Measurements from ENCODE around the gene TMEM213.

TMEM213 gene

GRCh38 chr7:138848056-138848980, 50.5 kb downstream of the TMEM213 start:
- Mint-ChIP-seq H3K4me1 (peaks cover 3% of the 10 kb centered on the region), H3K27me3 (no peaks in the 10 kb centered on the region), H3K27ac (no peak overlapping the region), H3K4me3 (no peak overlapping the region), H3K9me3 (no peaks in the 10 kb centered on the region)
- ATAC-seq, result no peak
- no peak for DNase-seq

DNA sequence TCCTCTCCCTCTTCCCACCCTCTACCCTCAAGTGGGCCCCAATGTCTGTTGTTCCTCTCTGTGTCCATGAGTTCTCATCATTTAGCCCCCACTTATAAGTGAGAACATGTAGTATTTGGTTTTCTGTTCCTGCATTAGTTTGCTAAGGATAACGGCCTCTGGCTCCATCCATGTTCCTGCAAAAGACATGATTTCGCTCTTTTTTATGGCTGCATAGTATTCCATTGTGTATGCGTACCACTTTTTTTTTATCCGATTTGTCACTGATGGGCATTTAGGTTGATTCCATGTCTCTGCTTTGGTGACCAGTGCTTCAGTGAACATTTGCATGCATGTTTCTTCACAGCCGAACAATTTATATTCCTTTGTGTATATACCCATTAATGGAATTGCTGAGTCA, 51.9 kb downstream of the TMEM213 start:
- ATAC-seq, result no peak
- Mint-ChIP-seq H3K27ac (no peak overlapping the region), H3K4me1 (peaks cover 8% of the 10 kb centered on the region), H3K4me3 (no peak overlapping the region), H3K9me3 (no peaks in the 10 kb centered on the region), H3K27me3 (no peaks in the 10 kb centered on the region)
- DNase-seq, result no peak

- H3K27me3 Mint-ChIP-seq, result no peaks in the 10 kb centered on the region
- H3K27ac Mint-ChIP-seq, result no peak overlapping the region
- ATAC-seq (no peak), DNase-seq (no peak)
- no peak overlapping the region for H3K4me3 Mint-ChIP-seq
- H3K9me3 Mint-ChIP-seq, result peaks cover 0 to 9% of the 10 kb centered on the region in 2 donors
- peaks cover 8% of the 10 kb centered on the region for H3K4me1 Mint-ChIP-seq
These were observed 54.7 kb downstream of the TMEM213 start for GRCh38 chr7:138852469-138852868.

DNA sequence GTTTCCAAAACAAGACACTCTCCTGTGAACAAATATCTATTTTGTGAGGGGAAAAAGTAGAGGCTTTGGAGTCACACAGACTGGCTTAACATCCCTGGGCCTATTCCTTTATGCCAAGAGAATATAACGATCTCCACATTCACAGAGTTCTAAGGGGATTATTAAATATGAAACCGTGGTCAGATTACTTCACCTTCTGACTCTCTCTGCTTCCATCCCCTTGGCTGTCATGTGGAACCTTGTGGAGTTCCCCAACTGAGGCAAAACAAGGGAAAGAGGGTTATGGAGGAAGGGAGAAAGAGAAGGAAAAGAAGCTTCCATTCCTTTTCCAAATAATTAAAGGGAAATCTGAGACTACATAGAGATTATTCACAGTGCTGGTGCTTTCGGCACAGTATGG, 55.7 kb downstream of the TMEM213 start:
- peaks cover 6 to 19% of the 10 kb centered on the region in 2 donors for H3K9me3 Mint-ChIP-seq
- H3K4me1 Mint-ChIP-seq, result peaks cover 8% of the 10 kb centered on the region
- no peaks in the 10 kb centered on the region for H3K27me3 Mint-ChIP-seq
- no peak overlapping the region for H3K27ac Mint-ChIP-seq
- H3K4me3 Mint-ChIP-seq, result no peak overlapping the region
- ATAC-seq (peak; percentile 69), DNase-seq (no peak)

DNA sequence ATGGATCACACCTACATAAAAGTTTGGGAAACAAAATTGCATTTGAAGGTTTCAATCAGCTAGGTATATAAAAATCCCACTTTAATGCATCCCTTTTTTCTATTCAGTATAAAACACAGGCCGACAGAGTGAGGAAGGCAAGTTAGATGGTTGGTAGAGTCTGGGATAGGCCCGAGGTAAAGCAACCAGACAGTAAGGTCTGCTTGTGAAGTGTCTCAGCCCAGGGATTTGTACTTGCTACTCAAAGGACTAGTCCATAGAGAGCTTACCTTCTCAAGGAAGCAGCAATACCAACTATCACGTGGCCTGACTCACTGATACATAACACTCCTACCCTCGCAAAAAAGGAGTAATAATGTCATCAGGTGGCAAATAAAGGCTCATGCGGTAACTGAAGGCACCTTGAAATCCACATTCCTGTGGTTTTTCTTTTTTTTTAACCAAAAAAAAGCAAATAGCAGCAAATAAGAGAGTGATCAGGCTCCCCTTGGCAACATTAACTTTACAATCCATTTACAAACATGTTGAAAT, 56.4 kb downstream of the TMEM213 start:
- no peak for ATAC-seq
- H3K9me3 Mint-ChIP-seq, result peaks cover 6 to 19% of the 10 kb centered on the region in 2 donors
- H3K27ac Mint-ChIP-seq, result no peak overlapping the region
- H3K27me3 Mint-ChIP-seq, result no peaks in the 10 kb centered on the region
- peaks cover 8% of the 10 kb centered on the region for H3K4me1 Mint-ChIP-seq
- H3K4me3 Mint-ChIP-seq, result no peak overlapping the region
- no peak for DNase-seq

GRCh38 chr7:138857728-138858127, 59.9 kb downstream of the TMEM213 start:
- H3K4me1 Mint-ChIP-seq, result peaks cover 8% of the 10 kb centered on the region
- no peak for DNase-seq
- H3K27ac Mint-ChIP-seq, result no peak overlapping the region
- peaks cover 6 to 19% of the 10 kb centered on the region in 2 donors for H3K9me3 Mint-ChIP-seq
- no peak overlapping the region for H3K4me3 Mint-ChIP-seq
- no peaks in the 10 kb centered on the region for H3K27me3 Mint-ChIP-seq
- no peak for ATAC-seq

- Mint-ChIP-seq H3K4me1 (peaks cover 9% of the 10 kb centered on the region), H3K27ac (no peak overlapping the region), H3K9me3 (peaks cover 6 to 18% of the 10 kb centered on the region in 2 donors), H3K4me3 (no peak overlapping the region), H3K27me3 (no peaks in the 10 kb centered on the region)
- ATAC-seq (no peak), DNase-seq (no peak)
These were observed 63.3 kb downstream of the TMEM213 start for GRCh38 chr7:138861051-138861450.

DNA sequence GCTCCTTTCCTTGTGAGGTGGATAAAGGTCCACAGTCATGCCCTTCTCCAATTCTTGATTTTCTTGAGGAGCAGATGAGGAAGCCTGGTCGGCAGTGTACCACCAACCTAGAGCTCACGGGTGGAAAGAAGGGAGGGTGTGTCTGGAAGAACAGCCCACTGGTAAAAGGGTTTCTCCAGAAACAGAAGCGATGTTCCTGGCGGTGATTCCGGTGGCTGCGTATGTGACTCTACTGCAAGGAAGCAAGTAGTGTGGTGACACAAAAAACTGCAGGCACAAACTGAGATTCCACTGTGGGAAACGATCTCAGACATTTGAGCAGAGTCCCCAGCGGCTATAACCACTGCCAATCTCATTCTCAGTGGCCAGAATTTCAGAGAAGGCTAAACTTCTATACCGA, 66.1 kb downstream of the TMEM213 start:
- Mint-ChIP-seq H3K9me3 (no peaks in the 10 kb centered on the region), H3K27me3 (no peaks in the 10 kb centered on the region), H3K4me3 (no peak overlapping the region), H3K27ac (no peak overlapping the region), H3K4me1 (peaks cover 10% of the 10 kb centered on the region)
- ATAC-seq, result no peak
- no peak for DNase-seq

DNA sequence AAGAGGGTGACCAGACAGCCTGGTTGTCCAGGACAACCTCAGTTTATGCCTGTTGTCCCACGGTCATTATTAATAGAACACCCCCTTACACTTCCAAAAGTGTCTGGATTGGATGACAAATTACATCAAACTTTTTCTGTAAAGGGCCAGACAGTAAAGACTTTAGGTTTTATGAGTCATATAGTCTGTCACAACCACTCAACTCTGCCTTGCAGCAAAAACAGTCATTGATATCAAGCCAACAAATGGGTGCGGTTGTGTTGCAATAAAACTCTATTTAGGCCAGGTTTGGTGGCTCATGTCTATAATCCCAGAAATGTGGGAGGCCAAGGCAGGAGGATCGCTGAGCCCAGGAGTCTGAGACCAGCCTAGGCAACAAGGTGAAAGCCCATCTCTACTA, 66.9 kb downstream of the TMEM213 start:
- DNase-seq (no peak), ATAC-seq (no peak)
- Mint-ChIP-seq H3K9me3 (no peaks in the 10 kb centered on the region), H3K27me3 (no peaks in the 10 kb centered on the region), H3K4me3 (no peak overlapping the region), H3K27ac (no peak overlapping the region), H3K4me1 (peaks cover 10% of the 10 kb centered on the region)

GRCh38 chr7:138865843-138866242, 68.0 kb downstream of the TMEM213 start:
- no peaks in the 10 kb centered on the region for H3K9me3 Mint-ChIP-seq
- ATAC-seq, result peak; percentile 80
- no peaks in the 10 kb centered on the region for H3K27me3 Mint-ChIP-seq
- peak; percentile 32 to 49 for DNase-seq
- H3K4me1 Mint-ChIP-seq, result peaks cover 10% of the 10 kb centered on the region
- no peak overlapping the region for H3K4me3 Mint-ChIP-seq
- H3K27ac Mint-ChIP-seq, result peak overlapping the region; percentile 4 to 10

- Mint-ChIP-seq H3K4me1 (peaks cover 10% of the 10 kb centered on the region), H3K27me3 (no peaks in the 10 kb centered on the region), H3K9me3 (no peaks in the 10 kb centered on the region), H3K27ac (no peak overlapping the region), H3K4me3 (no peak overlapping the region)
- ATAC-seq (no peak), DNase-seq (no peak)
These were observed 68.6 kb downstream of the TMEM213 start for GRCh38 chr7:138866353-138866752.

DNA sequence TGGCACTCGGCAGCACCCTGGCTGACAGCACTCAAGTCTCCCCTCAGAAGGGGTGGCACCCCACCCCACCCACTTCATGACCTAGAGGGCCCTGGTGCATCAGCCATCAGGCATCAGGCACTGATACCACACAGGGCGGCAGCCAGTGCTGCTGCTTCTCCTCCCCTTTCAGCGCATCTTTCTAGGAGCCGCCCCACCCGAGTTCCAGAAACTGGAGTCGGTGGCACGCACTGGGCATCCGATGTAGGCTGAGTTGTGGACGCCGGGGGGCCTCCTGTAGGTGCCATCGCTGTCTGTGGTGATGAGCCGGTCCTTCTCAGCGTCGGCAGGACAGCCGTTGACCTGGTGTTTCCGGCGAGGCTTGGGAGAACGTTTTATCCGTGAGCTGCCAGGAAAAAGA, 70.0 kb downstream of the TMEM213 start:
- no peak for ATAC-seq
- no peak for DNase-seq
- Mint-ChIP-seq H3K4me3 (no peak overlapping the region), H3K9me3 (no peaks in the 10 kb centered on the region), H3K4me1 (peaks cover 10% of the 10 kb centered on the region), H3K27me3 (no peaks in the 10 kb centered on the region), H3K27ac (no peak overlapping the region)

GRCh38 chr7:138868711-138869110, 70.9 kb downstream of the TMEM213 start:
- ATAC-seq (no peak), DNase-seq (no peak)
- Mint-ChIP-seq H3K4me3 (no peak overlapping the region), H3K27me3 (no peaks in the 10 kb centered on the region), H3K4me1 (peaks cover 10% of the 10 kb centered on the region), H3K27ac (peak overlapping the region; percentile 38 to 71), H3K9me3 (no peaks in the 10 kb centered on the region)

DNA sequence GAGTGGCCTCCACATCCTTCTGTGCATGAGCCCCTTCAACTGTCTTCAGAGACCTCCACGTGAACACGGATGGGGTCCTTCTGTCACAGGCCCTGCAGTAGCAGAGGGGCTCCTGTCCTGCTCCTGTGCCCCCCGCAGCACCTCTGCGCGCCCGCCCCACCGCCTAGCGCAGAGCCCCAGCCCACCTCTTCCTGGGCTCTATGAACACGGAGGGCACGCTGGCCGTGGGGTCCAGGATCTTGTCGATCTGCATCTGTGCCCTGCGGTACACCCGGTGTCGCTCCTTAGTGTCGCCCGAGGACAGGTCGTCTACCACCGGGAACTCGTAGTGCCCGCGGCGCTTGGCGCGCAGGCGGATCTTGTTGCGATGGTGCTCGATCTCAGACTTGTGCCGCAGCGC, 71.6 kb downstream of the TMEM213 start:
- Mint-ChIP-seq H3K9me3 (no peaks in the 10 kb centered on the region), H3K27me3 (no peaks in the 10 kb centered on the region), H3K4me3 (no peak overlapping the region), H3K27ac (no peak overlapping the region), H3K4me1 (peaks cover 10% of the 10 kb centered on the region)
- no peak for DNase-seq
- peak; percentile 50 for ATAC-seq

- ATAC-seq, result no peak
- H3K27me3 Mint-ChIP-seq, result no peaks in the 10 kb centered on the region
- DNase-seq, result no peak
- peaks cover 11% of the 10 kb centered on the region for H3K4me1 Mint-ChIP-seq
- H3K27ac Mint-ChIP-seq, result peak overlapping the region in 1 of 2 donors; percentile 31
- no peaks in the 10 kb centered on the region for H3K9me3 Mint-ChIP-seq
- no peak overlapping the region for H3K4me3 Mint-ChIP-seq
These were observed 73.4 kb downstream of the TMEM213 start for GRCh38 chr7:138871065-138871813.

DNA sequence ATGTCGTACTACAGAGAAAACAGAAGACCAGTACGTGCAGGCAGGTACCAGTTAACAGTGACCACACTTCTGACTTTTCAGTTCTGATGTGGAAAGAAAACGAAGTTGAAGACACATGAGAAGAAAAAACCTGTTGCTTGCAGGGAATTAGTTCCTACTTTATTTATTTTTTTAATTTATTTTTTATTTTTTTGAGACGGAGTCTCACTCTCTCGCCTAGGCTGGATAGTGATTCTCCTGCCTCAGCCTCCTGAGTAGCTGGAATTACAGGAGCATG, 74.0 kb downstream of the TMEM213 start:
- no peaks in the 10 kb centered on the region for H3K9me3 Mint-ChIP-seq
- no peak for DNase-seq
- H3K27me3 Mint-ChIP-seq, result no peaks in the 10 kb centered on the region
- H3K27ac Mint-ChIP-seq, result no peak overlapping the region
- H3K4me3 Mint-ChIP-seq, result no peak overlapping the region
- H3K4me1 Mint-ChIP-seq, result peaks cover 15% of the 10 kb centered on the region
- ATAC-seq, result no peak

Data from stimulated activated naive CD8-positive, alpha-beta T cell treated with anti-CD3 and anti-CD28 coated beads, Interleukin-15, amount 100 ng/mL, for 72 hours (primary cell).